Stimulated activated CD4-positive, alpha-beta T cell treated with anti-CD3 and anti-CD28 coated beads, TNF-alpha, amount 100 ng/mL, for 24 hours (primary cell): Measurements from ENCODE around the gene CXorf38.
"Not testable (repeated sequence)": the region's sequence is repeated elsewhere in the genome, so short reads cannot be mapped to it uniquely, and the experiment has no call there.

ENCODE experiments used
- DNase-seq, 3 experiments: peaks; one replicate each; pipeline ENCODE4 v3.0.0-alpha.2; 2020; ENCODE audit warnings: low read depth in 3 of 3

CXorf38 gene

GRCh38 chrX:40628506-40628905 lies 18.9 kb downstream of the CXorf38 start:
- DNase-seq: no peak

DNA sequence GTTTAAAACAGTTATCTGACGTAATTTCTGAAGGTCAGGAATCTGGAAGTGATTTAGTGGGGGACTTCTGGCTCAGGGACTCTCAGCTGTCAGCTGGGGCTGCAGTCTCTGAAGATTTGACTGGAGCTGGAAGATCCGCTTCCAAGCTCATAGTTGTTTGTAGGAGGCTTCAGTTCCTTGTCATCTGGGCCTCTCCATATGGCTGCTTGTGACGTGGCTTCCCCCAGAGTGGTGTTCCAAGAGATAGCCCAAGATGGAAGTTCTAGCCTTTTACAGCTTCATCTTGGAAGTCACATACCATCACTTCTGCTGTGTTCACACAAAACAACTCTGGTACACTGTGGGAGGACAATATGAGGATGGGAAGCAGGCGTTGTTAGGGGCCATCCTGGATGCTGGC lies 22.1 kb downstream of the CXorf38 start:
- no peak for DNase-seq

GRCh38 chrX:40623665-40624064 lies 23.7 kb downstream of the CXorf38 start:
- no peak for DNase-seq

DNA sequence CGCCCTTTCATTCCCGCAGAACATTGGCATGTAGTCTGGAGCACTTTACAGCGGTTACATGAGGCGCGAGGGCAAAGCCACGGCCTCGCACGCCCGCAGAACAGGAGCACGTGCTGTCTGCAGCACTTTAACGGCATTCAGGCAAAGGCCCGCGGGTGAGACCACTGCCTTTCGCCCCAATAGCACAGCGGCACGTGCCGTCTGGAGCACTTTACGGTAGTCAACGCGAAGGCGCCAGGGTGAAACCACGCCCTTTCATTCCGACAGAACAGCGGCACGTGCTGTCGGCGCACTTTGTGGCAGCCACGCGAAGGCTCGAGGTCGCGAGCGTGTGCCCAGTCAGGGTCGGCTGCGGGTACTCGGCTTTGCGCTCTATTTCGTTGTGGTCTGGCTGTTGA lies 24.2 kb downstream of the CXorf38 start, which contains the start of gene MPC1L:
TSS of gene MPC1L (plus strand) at position 290 of the 398 bp plus-strand sequence. CDS start 138 bp downstream, outside the sequence.
- no peak for DNase-seq

DNA sequence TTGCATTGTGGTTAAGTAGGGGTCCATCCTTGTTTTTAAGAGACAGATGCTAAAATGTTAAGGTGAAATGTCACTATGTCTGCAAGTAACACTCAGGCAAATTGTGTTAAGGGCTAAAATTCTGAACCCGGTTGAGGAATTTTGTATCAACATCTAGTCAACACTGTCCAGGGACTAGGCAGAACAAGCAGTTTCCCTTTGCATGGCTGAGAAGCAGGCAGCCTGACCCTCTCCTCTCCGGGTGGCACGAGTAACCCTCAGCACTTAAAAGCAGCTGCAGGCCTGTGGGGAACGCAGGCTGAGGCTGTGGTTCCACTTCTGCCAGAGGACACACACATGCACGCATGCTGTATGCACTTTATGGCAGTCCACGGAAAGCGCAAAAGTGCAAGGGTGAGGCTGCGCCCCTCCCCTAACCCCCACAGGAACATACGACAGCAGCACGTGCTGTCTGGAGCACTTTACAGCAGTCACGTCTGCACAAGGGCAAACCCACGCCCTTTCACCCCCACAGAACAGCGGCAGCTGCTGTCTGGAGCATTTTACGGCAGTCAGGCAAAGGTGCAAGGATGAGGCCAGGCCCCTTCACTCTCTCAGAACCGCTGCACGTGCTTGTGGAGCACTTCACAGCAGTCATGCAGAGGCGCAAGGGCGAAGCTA lies 24.8 kb downstream of the CXorf38 start:
- DNase-seq: no peak

GRCh38 chrX:40617566-40617965 lies 29.8 kb downstream of the CXorf38 start:
- DNase-seq: no peak

- no peak for DNase-seq
These were observed 31.4 kb downstream of the CXorf38 start for GRCh38 chrX:40615976-40616375.

DNA sequence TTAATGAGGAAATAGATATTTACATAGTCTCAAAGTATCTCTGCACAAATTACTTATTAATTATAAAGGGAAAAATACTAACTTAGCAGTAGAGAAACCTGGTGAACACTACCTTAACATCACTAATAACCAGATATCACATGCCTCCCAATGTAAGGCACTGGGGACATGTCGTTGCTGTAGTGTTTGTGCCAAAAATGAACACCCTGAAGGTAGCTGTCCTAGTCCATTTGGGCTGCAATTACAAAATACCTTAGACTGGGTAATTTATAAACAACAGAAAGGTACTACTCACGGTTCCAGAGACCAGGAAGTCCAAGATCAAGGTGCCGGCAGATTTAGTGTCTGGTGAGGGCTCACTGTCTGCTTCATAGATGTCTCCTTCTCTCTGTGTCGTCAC lies 34.9 kb downstream of the CXorf38 start:
- DNase-seq: no peak

DNA sequence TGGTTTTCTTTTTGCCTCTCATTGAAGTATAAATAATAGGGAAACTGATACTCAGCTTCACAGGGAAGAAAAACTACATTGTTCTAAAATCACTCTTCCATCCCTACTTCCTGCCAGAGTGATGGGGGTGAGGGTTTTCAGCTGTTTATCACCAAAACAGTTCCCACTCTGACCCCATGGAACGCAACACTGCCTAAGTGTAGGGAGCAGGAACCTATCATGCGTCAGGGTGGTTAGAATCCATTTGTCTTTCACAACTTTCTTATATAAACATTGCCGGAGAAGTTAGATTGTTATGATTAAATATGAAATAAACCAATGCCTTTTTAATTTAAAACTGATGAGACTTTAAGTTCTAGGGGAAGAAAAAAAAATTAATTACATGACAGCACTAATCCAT lies 40.0 kb downstream of the CXorf38 start:
- no peak for DNase-seq

GRCh38 chrX:40603446-40603845 lies 43.9 kb downstream of the CXorf38 start:
- DNase-seq: no peak

DNA sequence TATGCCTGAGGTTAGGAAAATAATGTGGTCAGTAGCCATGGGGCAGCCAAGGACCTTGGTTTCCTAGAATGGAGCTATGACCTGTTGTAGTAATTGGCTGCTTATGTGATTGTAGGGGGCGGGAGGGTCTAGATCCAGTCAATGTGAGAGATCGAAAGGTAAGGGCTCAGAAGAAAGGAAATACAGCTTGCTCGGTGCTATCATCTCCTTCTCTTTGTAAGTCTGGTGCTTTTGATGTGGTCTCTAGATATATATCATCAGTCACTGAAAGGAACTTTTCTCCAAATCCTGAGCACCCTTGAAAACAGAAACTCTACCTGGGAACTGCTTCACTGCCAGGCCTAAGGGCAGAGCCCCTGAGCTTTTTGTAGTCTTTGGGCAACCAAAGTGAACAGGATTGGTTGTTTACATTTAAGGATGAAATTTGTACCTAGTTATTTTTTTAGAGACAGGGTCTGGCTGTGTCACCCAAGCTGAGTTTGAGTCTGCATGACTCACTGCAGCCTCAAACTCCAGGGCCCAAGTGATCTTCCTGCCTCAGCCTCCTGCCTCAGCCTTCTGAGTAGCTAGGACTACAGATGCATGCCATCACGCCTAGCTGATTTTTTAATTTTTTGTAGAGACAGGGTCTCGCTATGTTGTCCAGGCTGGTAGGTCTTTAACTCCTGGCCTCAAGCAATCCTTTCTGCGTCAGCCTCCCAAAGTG lies 57.6 kb downstream of the CXorf38 start:
- DNase-seq: peak in 1 of 3 experiments; percentile 7

- DNase-seq: not testable (repeated sequence)
These were observed 59.7 kb downstream of the CXorf38 start for GRCh38 chrX:40587623-40588022.

DNA sequence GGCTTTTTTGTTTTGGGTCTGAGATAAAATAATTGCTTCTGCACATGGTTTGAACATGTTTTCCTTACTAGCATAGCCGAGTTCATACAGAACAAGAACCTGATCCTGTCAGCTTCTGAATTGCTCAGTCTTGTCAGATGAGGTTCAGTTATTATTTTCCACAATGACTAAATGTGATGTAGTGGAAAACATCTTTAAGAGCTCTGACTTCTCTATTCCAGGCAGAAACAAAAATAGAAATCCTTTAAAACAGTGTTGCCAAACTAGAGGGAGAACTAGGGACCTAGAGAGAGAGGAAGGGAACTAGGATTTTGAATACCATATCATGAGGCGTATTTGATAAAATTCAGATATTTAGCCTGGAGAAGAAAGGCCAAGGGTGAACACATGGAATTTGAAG lies 64.5 kb downstream of the CXorf38 start:
- no peak for DNase-seq

GRCh38 chrX:40582178-40582577 lies 65.2 kb downstream of the CXorf38 start:
- not testable (repeated sequence) for DNase-seq

- no peak for DNase-seq
These were observed 65.9 kb downstream of the CXorf38 start for GRCh38 chrX:40581336-40581920.

DNA sequence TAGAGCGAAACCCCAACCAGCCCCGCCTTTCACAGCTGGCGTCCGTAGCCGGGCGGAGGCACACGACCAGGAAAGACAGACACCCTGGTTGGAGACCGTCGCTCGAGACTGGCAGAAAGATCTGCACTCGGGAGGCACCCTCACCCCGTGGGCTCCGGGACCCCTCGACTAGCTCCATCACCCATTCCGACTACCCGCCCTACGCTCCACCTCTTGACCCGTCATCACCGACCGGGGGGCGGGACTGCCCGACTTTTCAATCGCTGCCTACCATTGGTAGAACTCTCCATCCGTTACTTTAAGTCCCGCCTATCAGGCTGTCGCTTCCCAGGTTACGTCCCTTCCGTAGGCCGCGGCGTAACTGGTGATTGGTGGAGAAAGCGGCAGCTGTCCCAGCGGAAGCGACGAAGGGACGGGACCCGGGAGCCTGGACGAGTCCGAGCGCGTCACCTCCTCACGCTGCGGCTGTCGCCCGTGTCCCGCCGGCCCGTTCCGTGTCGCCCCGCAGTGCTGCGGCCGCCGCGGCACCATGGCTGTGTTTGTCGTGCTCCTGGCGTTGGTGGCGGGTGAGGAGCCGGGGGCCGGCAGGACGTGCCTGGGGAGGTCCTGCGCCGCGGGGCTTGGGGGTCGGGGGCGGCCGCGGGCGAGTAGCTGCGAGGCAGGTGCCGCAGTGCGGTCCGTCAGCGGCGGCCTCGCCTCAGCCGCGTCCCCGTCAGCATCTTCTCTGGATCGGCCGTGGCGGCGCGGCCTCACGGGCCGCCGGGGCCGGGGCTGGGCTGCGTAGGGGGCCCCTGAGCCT lies 66.6 kb downstream of the CXorf38 start, which contains the start of gene ATP6AP2:
TSS of gene ATP6AP2 (plus strand) at position 434 of the 799 bp plus-strand sequence. CDS start at position 530, 96 bp downstream.
- DNase-seq: peak; percentile 72 to 86 (median 77)

GRCh38 chrX:40579900-40580536 lies 67.3 kb downstream of the CXorf38 start:
- no peak for DNase-seq

- DNase-seq: no peak
These were observed 68.2 kb downstream of the CXorf38 start for GRCh38 chrX:40579141-40579540.

- DNase-seq: no peak
These were observed 69.2 kb downstream of the CXorf38 start for GRCh38 chrX:40578039-40578695.
